K562 (cell line): ENCODE measurements around the gene DRG1. TPM values are rescaled to one million over a fixed set of nuclear protein-coding genes. Genes with fewer than 3 reads are reported as not detected.

Source experiments
- ARID2 ChIP-seq: fragments of 450-650 bp; IDR thresholded peaks from 2 replicates; pipeline ENCODE4 v1.6.1; 2017; ENCODE audit warnings: antibody characterized with exemption, mild to moderate bottlenecking
- BCOR ChIP-seq: fragments of 450-650 bp; IDR thresholded peaks from 2 replicates; pipeline ENCODE4 v1.6.1; 2016
- BRF1 ChIP-seq: IDR thresholded peaks from 3 replicates; pipeline ENCODE4 v1.6.1; 2011; ENCODE audit warnings: borderline replicate concordance, mild to moderate bottlenecking; ENCODE audit not compliant: insufficient read length; ENCODE audit errors: extremely low read depth
- DMBX1 ChIP-seq: fragments of 250-450 bp; sonication (Bioruptor Pico); IDR thresholded peaks from 2 replicates; pipeline ENCODE4 v1.8.0; 2022; ENCODE audit warnings: inconsistent platforms, mild to moderate bottlenecking, moderate library complexity, borderline replicate concordance
- ELF2 ChIP-seq: fragments of 250-450 bp; sonication (Bioruptor Pico); IDR thresholded peaks from 2 replicates; pipeline ENCODE4 v1.5.0; 2021; ENCODE audit warnings: mild to moderate bottlenecking
- FOXA3 ChIP-seq, 2 experiments: fragments of 450-650 bp in 1 of 2; sonication (generic) in 1 of 2; formaldehyde crosslinking; IDR thresholded peaks in 1 of 2; conservative IDR thresholded peaks in 1 of 2; 2 replicates each; pipeline versions ENCODE4 v1.4.0 to v1.8.0; 2020 to 2022; ENCODE audit warnings: mild to moderate bottlenecking in 2 of 2, missing genetic modification reagents in 1 of 2
- GTF2E2 ChIP-seq: fragments of 200-800 bp; sonication (Bioruptor generic); IDR thresholded peaks from 2 replicates; pipeline ENCODE4 v1.6.1; 2016; ENCODE audit warnings: missing genetic modification characterization, missing compliant biosample characterization
- GTF2F1 ChIP-seq: IDR thresholded peaks from 2 replicates; pipeline ENCODE4 v1.6.1; 2011; ENCODE audit warnings: low read depth, low read length, improper control_type of control experiment
- HNRNPL ChIP-seq: fragments of 200-400 bp; formaldehyde crosslinking; IDR thresholded peaks from 2 replicates; pipeline ENCODE4 v1.6.1; 2017; ENCODE audit warnings: low read depth, mild to moderate bottlenecking, low read length
- HOXB6 ChIP-seq: fragments of 250-450 bp; sonication (Bioruptor Pico); IDR thresholded peaks from 2 replicates; pipeline ENCODE4 v1.5.1; 2022; ENCODE audit warnings: mild to moderate bottlenecking, borderline replicate concordance
- ILF3 ChIP-seq: fragments of 450-650 bp; IDR thresholded peaks from 2 replicates; pipeline ENCODE4 v1.6.1; 2018; ENCODE audit warnings: antibody characterized with exemption, mild to moderate bottlenecking, moderate library complexity, borderline replicate concordance
- PCBP2 ChIP-seq: fragments of 200-400 bp; formaldehyde crosslinking; IDR thresholded peaks from 2 replicates; pipeline ENCODE4 v1.6.1; 2018; ENCODE audit warnings: low read length, low read depth, mild to moderate bottlenecking, moderate library complexity; ENCODE audit not compliant: poor library complexity, severe bottlenecking
- RFX5 ChIP-seq: IDR thresholded peaks from 2 replicates; pipeline ENCODE4 v1.6.1; 2011; ENCODE audit warnings: low read depth, mild to moderate bottlenecking, improper control_type of control experiment, low read length
- SLC30A9 ChIP-seq: fragments of 250-450 bp; sonication (Bioruptor Pico); IDR thresholded peaks from 2 replicates; pipeline ENCODE4 v1.8.0; 2022; ENCODE audit warnings: mild to moderate bottlenecking, moderate library complexity
- SP1 ChIP-seq: sonication (generic); formaldehyde crosslinking; IDR thresholded peaks from 2 replicates; pipeline ENCODE4 v1.8.1; 2022; ENCODE audit warnings: mild to moderate bottlenecking, missing genetic modification reagents
- THRAP3 ChIP-seq: fragments of 450-650 bp; IDR thresholded peaks from 2 replicates; pipeline ENCODE4 v1.6.1; 2016; ENCODE audit warnings: mild to moderate bottlenecking, inconsistent platforms, borderline replicate concordance
- TOE1 ChIP-seq, 2 experiments: fragments of 450-650 bp in 1 of 2; sonication (generic) in 1 of 2; formaldehyde crosslinking in 1 of 2; IDR thresholded peaks; 2 replicates each; pipeline versions ENCODE4 v1.7.1 to v1.8.0; 2016 to 2022; ENCODE audit warnings: borderline replicate concordance in 2 of 2, mild to moderate bottlenecking in 2 of 2, antibody characterized with exemption in 1 of 2, inconsistent platforms in 1 of 2, low read depth in 1 of 2, missing genetic modification reagents in 1 of 2, moderate library complexity in 1 of 2
- TRIM25 ChIP-seq: fragments of 450-650 bp; IDR thresholded peaks from 2 replicates; pipeline ENCODE4 v1.7.0; 2016; ENCODE audit warnings: borderline replicate concordance
- USF1 ChIP-seq: sonication (generic); formaldehyde crosslinking; IDR thresholded peaks from 2 replicates; pipeline ENCODE4 v1.9.0; 2022; ENCODE audit warnings: mild to moderate bottlenecking, missing genetic modification reagents
- ZNF232 ChIP-seq: sonication (generic); formaldehyde crosslinking; IDR thresholded peaks from 2 replicates; pipeline ENCODE4 v1.8.0; 2022; ENCODE audit warnings: mild to moderate bottlenecking, missing genetic modification reagents
- ZNF274 ChIP-seq: IDR thresholded peaks from 2 replicates; pipeline ENCODE4 v1.6.1; 2011; ENCODE audit warnings: low read depth, mild to moderate bottlenecking, low read length, moderate library complexity, borderline replicate concordance
- ZNF507 ChIP-seq: conservative IDR thresholded peaks from 2 replicates; pipeline ENCODE4 v1.6.1; 2017; ENCODE audit warnings: missing genetic modification characterization, missing compliant biosample characterization
- ZNF512 ChIP-seq: IDR thresholded peaks from 2 replicates; pipeline ENCODE4 v1.6.1; 2016; ENCODE audit warnings: missing genetic modification characterization, missing compliant biosample characterization
- ZNF583 ChIP-seq: fragments of 250-450 bp; sonication (Bioruptor Pico); IDR thresholded peaks from 2 replicates; pipeline ENCODE4 v1.4.0; 2020
- ZNF644 ChIP-seq: fragments of 200-800 bp; sonication (Bioruptor generic); IDR thresholded peaks from 2 replicates; pipeline ENCODE4 v1.6.1; 2016; ENCODE audit warnings: low read depth, missing genetic modification characterization, missing compliant biosample characterization
- polyA plus RNA-seq, 8 experiments: library from polyadenylated mRNA; depleted of rRNA in 4 of 8; stranded (reverse) in 5 of 8; unstranded in 3 of 8; fragments of >200 nt; fragmentation: Nextera tagmentation in 2 of 8; fragmentation: Illumina TruSeq in 1 of 8; extraction: Ambion mirVana in 2 of 8; extraction: Trizol in 1 of 8; gene quantifications; 2 replicates each; pipeline versions ENCODE4 v1.2.1 to v1.2.3, GENCODE V29; 2011 to 2014; ENCODE audit warnings: inconsistent platforms in 1 of 8, missing spikeins in 1 of 8
- total RNA-seq, 7 experiments: library from RNA; depleted of rRNA in 6 of 7; stranded (reverse); fragments of >200 nt in 6 of 7; fragmentation: Illumina TruSeq in 2 of 7; extraction: Trizol in 2 of 7; gene quantifications; 2 replicates each; pipeline versions ENCODE4 v1.2.1 to v1.2.3, GENCODE V29; 2011 to 2021; ENCODE audit warnings: low replicate concordance in 1 of 7

Gene DRG1
- total and polyA plus RNA-seq, 9 of the 15 experiments (the other 6 are each of a cell fraction or from before 2014, with no cell fraction given), result 76.4 to 211 (median 93.3) TPM

- TF ChIP-seq SP1 (CRISPR knock-in tag), result peak; percentile 64; the same call in 1 of the 2 replicates
- no peak for TF ChIP-seq SLC30A9 (CRISPR knock-in tag)
- TF ChIP-seq FOXA3 (CRISPR knock-in tag; conservative IDR thresholded peaks at IDR 0.05 in 1 of 2, IDR thresholded peaks at IDR 0.05 in 1 of 2), result no peak
- no peak for TF ChIP-seq RFX5
- no peak for TF ChIP-seq USF1
- TF ChIP-seq ZNF583, result no peak
- no peak for TF ChIP-seq ZNF644 (tag)
- no peak for TF ChIP-seq PCBP2
- TF ChIP-seq TRIM25, result no peak
- TF ChIP-seq THRAP3, result no peak
- 0 out of 2 replicates have a peak, but pooled peaks have one; percentile 13 for TF ChIP-seq ZNF232 (CRISPR knock-in tag)
- no peak for TF ChIP-seq GTF2E2 (tag)
- TF ChIP-seq ARID2, result 0 out of 2 replicates have a peak, but pooled peaks have one; percentile 10
- TF ChIP-seq ELF2, result no peak
- no peak for TF ChIP-seq ILF3
- no peak for TF ChIP-seq ZNF507 (tag)
- no peak for TF ChIP-seq TOE1 (IDR thresholded peaks at IDR 0.05; ENCODE audit: borderline replicate concordance)
- TF ChIP-seq TOE1 (CRISPR knock-in tag; IDR thresholded peaks at IDR 0.05; ENCODE audit: borderline replicate concordance, low read depth), result no peak
- no peak for TF ChIP-seq HNRNPL
- TF ChIP-seq BRF1, result no peak
- no peak for TF ChIP-seq HOXB6
- no peak for TF ChIP-seq GTF2F1
- no peak for TF ChIP-seq BCOR
- no peak for TF ChIP-seq ZNF274
- TF ChIP-seq DMBX1 (CRISPR knock-in tag), result no peak
- TF ChIP-seq ZNF512 (tag), result no peak
These were observed at the start of gene DRG1 (continued) for GRCh38 chr22:31399211-31400022.
